ENCODE results near the gene TGFBI.

TGFBI gene

GRCh38 chr5:136021016-136021405 is 7.8 kb upstream of the TGFBI start:
- H4K20me1 ChIP-seq (ENCODE audit: insufficient read depth, low read length): no peaks in the 10 kb centered on the region
- no peaks in the 10 kb centered on the region for H3K9me3 ChIP-seq (ENCODE audit: insufficient read depth, low read length)
- H3K4me2 ChIP-seq (ENCODE audit: low read length): no peak overlapping the region
- H3K79me2 ChIP-seq (ENCODE audit: low read length): no peaks in the 10 kb centered on the region
- no peak overlapping the region for H3K27ac ChIP-seq (ENCODE audit: low read length)
- TF ChIP-seq CTCF (IDR thresholded peaks at IDR 0.05; ENCODE audit: low read depth, low read length) (no peak), EZH2phosphoT487 (IDR thresholded peaks at IDR 0.05; ENCODE audit: low read depth) (no peak)
- no peak overlapping the region for H3K9ac ChIP-seq (ENCODE audit: low read length)
- H3K4me3 ChIP-seq (ENCODE audit: low read length): no peak overlapping the region
- no peaks in the 10 kb centered on the region for H3K4me1 ChIP-seq (ENCODE audit: low read length)
- peaks cover 46% of the 10 kb centered on the region; the same call in 1 of the 2 replicates for H3K27me3 ChIP-seq (ENCODE audit: low read depth, low read length)
- no peak overlapping the region for H2AFZ ChIP-seq (ENCODE audit: low read depth, low read length)
- H3K36me3 ChIP-seq (replicated peaks; ENCODE audit: low read depth, low read length): no peaks in the 10 kb centered on the region

GRCh38 chr5:136022965-136023364 is 5.8 kb upstream of the TGFBI start:
- no peaks in the 10 kb centered on the region for H3K36me3 ChIP-seq (replicated peaks; ENCODE audit: low read depth, low read length)
- H3K9ac ChIP-seq (ENCODE audit: low read length): no peak overlapping the region
- H3K27me3 ChIP-seq (ENCODE audit: low read depth, low read length): peaks cover 42% of the 10 kb centered on the region; the same call in 1 of the 2 replicates
- no peaks in the 10 kb centered on the region for H3K79me2 ChIP-seq (ENCODE audit: low read length)
- TF ChIP-seq EZH2phosphoT487 (IDR thresholded peaks at IDR 0.05; ENCODE audit: low read depth) (no peak), CTCF (IDR thresholded peaks at IDR 0.05; ENCODE audit: low read depth, low read length) (no peak)
- H3K4me3 ChIP-seq (ENCODE audit: low read length): no peak overlapping the region
- H3K27ac ChIP-seq (ENCODE audit: low read length): no peak overlapping the region
- H3K9me3 ChIP-seq (ENCODE audit: insufficient read depth, low read length): no peaks in the 10 kb centered on the region
- H3K4me1 ChIP-seq (ENCODE audit: low read length): no peaks in the 10 kb centered on the region
- no peak overlapping the region for H2AFZ ChIP-seq (ENCODE audit: low read depth, low read length)
- no peaks in the 10 kb centered on the region for H4K20me1 ChIP-seq (ENCODE audit: insufficient read depth, low read length)
- no peak overlapping the region for H3K4me2 ChIP-seq (ENCODE audit: low read length)

GRCh38 chr5:136023958-136024541 is 4.7 kb upstream of the TGFBI start:
- Histone ChIP-seq H3K9ac (ENCODE audit: low read length) (no peak overlapping the region), H2AFZ (ENCODE audit: low read depth, low read length) (no peak overlapping the region), H3K36me3 (replicated peaks; ENCODE audit: low read depth, low read length) (no peaks in the 10 kb centered on the region), H3K4me3 (ENCODE audit: low read length) (no peak overlapping the region), H3K4me2 (ENCODE audit: low read length) (no peak overlapping the region), H3K27ac (ENCODE audit: low read length) (no peak overlapping the region), H4K20me1 (ENCODE audit: insufficient read depth, low read length) (no peaks in the 10 kb centered on the region), H3K27me3 (ENCODE audit: low read depth, low read length) (peaks cover 40% of the 10 kb centered on the region; the same call in 1 of the 2 replicates), H3K9me3 (ENCODE audit: insufficient read depth, low read length) (no peaks in the 10 kb centered on the region), H3K79me2 (ENCODE audit: low read length) (no peaks in the 10 kb centered on the region), H3K4me1 (ENCODE audit: low read length) (no peaks in the 10 kb centered on the region)
- TF ChIP-seq CTCF (IDR thresholded peaks at IDR 0.05; ENCODE audit: low read depth, low read length): no peak

- Histone ChIP-seq H3K79me2 (ENCODE audit: low read length) (no peaks in the 10 kb centered on the region), H2AFZ (ENCODE audit: low read depth, low read length) (no peak overlapping the region), H3K9me3 (ENCODE audit: insufficient read depth, low read length) (no peaks in the 10 kb centered on the region), H3K27ac (ENCODE audit: low read length) (no peak overlapping the region), H3K36me3 (replicated peaks; ENCODE audit: low read depth, low read length) (no peaks in the 10 kb centered on the region), H4K20me1 (ENCODE audit: insufficient read depth, low read length) (no peaks in the 10 kb centered on the region), H3K4me3 (ENCODE audit: low read length) (no peak overlapping the region), H3K4me2 (ENCODE audit: low read length) (no peak overlapping the region), H3K9ac (ENCODE audit: low read length) (no peak overlapping the region), H3K4me1 (ENCODE audit: low read length) (peaks cover 3% of the 10 kb centered on the region), H3K27me3 (ENCODE audit: low read depth, low read length) (peaks cover 30% of the 10 kb centered on the region; the same call in 1 of the 2 replicates)
- TF ChIP-seq EZH2phosphoT487 (IDR thresholded peaks at IDR 0.05; ENCODE audit: low read depth): no peak
- TF ChIP-seq CTCF (IDR thresholded peaks at IDR 0.05; ENCODE audit: low read depth, low read length): no peak
Observed at GRCh38 chr5:136025900-136026299, 2.9 kb upstream of the TGFBI start.
